ENCODE data around the gene TUBB8B. TPM values are rescaled to one million over a fixed set of nuclear protein-coding genes. Genes with fewer than 3 reads are reported as not detected.
"Not testable (repeated sequence)": the region's sequence is repeated elsewhere in the genome, so short reads cannot be mapped to it uniquely, and the experiment has no call there.

Gene TUBB8B
- total RNA-seq, 2 donors from 2014 or later: 0.34 TPM; not detected in 1

GRCh38 chr18:63656-64055, 14.2 kb upstream of the TUBB8B start:
- ATAC-seq; intact Hi-C loops (cut with DNase I, micrococcal nuclease); DNase-seq: not testable (repeated sequence)

- DNase-seq; intact Hi-C loops (cut with DNase I, micrococcal nuclease); ATAC-seq: not testable (repeated sequence)
Measured at GRCh38 chr18:54388-54787, 5.0 kb upstream of the TUBB8B start.

GRCh38 chr18:48696-49095, 719 bp downstream of the TUBB8B start:
- ATAC-seq; DNase-seq; intact Hi-C loops (cut with DNase I, micrococcal nuclease): not testable (repeated sequence)

- intact Hi-C loops (cut with DNase I, micrococcal nuclease); DNase-seq: not testable (repeated sequence)
- peak; percentile 21 for ATAC-seq
Measured at GRCh38 chr18:13177-13576, 36.2 kb downstream of the TUBB8B start.

GRCh38 chr18:12773-13172, 36.6 kb downstream of the TUBB8B start:
- peak; percentile 24 for ATAC-seq
- intact Hi-C loops (cut with DNase I, micrococcal nuclease); DNase-seq: not testable (repeated sequence)

- DNase-seq; intact Hi-C loops (cut with DNase I, micrococcal nuclease); ATAC-seq: not testable (repeated sequence)
Measured at GRCh38 chr18:11383-12274, 37.8 kb downstream of the TUBB8B start.

GRCh38 chr18:10624-11184, 38.7 kb downstream of the TUBB8B start:
- peak; percentile 54 for ATAC-seq
- DNase-seq; intact Hi-C loops (cut with DNase I, micrococcal nuclease): not testable (repeated sequence)

- intact Hi-C loops (cut with DNase I, micrococcal nuclease); DNase-seq; ATAC-seq: not testable (repeated sequence)
Measured at GRCh38 chr18:9937-10336, 39.5 kb downstream of the TUBB8B start.

Other genes with a start within 250 kb of the TUBB8B start
- gene USP14, start 108.9 kb upstream of the TUBB8B start, total RNA-seq: 10 to 100 TPM; 27.9 to 39.3 TPM
- 10 to 100 TPM; 18.6 to 22.9 TPM for gene THOC1, start 218.4 kb upstream of the TUBB8B start, total RNA-seq

All from left colon (tissue), 2 donors.